ENCODE measurements around the gene TIMM44. TPM values are rescaled to one million over a fixed set of nuclear protein-coding genes. Genes with fewer than 3 reads are reported as not detected.

Gene TIMM44
- polyA plus RNA-seq, 1 donor = 49.1 TPM

GRCh38 chr19:7955696-7956095 is 12.2 kb upstream of the TIMM44 start:
- no peaks in the 10 kb centered on the region for H3K27me3 ChIP-seq (ENCODE audit: control insufficient read depth, insufficient read depth, low read length)
- WGBS (ENCODE audit: insufficient coverage, low lambda C conversion rate) = no CpG with 5 or more reads among the region's 11 CpGs
- no peak overlapping the region for H3K27ac ChIP-seq (ENCODE audit: low read length)
- no peak overlapping the region for H3K4me3 ChIP-seq (ENCODE audit: low read length)
- no peak for DNase-seq
- H3K4me1 ChIP-seq (ENCODE audit: control insufficient read depth, insufficient read depth, low read length) = no peaks in the 10 kb centered on the region
- H3K9me3 ChIP-seq (ENCODE audit: control insufficient read depth, low read depth, low read length) = no peaks in the 10 kb centered on the region
- peaks cover 21% of the 10 kb centered on the region for H3K36me3 ChIP-seq (ENCODE audit: control insufficient read depth, insufficient read depth, low read length)

- no CpG with 5 or more reads among the region's 7 CpGs for WGBS (ENCODE audit: insufficient coverage, low lambda C conversion rate)
- no peak for DNase-seq
- H3K27ac ChIP-seq (ENCODE audit: low read length) = no peak overlapping the region
- H3K4me1 ChIP-seq (ENCODE audit: control insufficient read depth, insufficient read depth, low read length) = no peaks in the 10 kb centered on the region
- H3K36me3 ChIP-seq (ENCODE audit: control insufficient read depth, insufficient read depth, low read length) = peaks cover 12% of the 10 kb centered on the region
- H3K9me3 ChIP-seq (ENCODE audit: control insufficient read depth, low read depth, low read length) = no peaks in the 10 kb centered on the region
- H3K27me3 ChIP-seq (ENCODE audit: control insufficient read depth, insufficient read depth, low read length) = no peaks in the 10 kb centered on the region
- no peak overlapping the region for H3K4me3 ChIP-seq (ENCODE audit: low read length)
Measured at GRCh38 chr19:7953576-7953975, 10.1 kb upstream of the TIMM44 start.

- Histone ChIP-seq H3K27ac (ENCODE audit: low read length) (no peak overlapping the region), H3K4me3 (ENCODE audit: low read length) (no peak overlapping the region), H3K36me3 (ENCODE audit: control insufficient read depth, insufficient read depth, low read length) (peaks cover 7% of the 10 kb centered on the region), H3K9me3 (ENCODE audit: control insufficient read depth, low read depth, low read length) (no peaks in the 10 kb centered on the region), H3K4me1 (ENCODE audit: control insufficient read depth, insufficient read depth, low read length) (no peaks in the 10 kb centered on the region), H3K27me3 (ENCODE audit: control insufficient read depth, insufficient read depth, low read length) (no peaks in the 10 kb centered on the region)
- no peak for DNase-seq
- WGBS (ENCODE audit: insufficient coverage, low lambda C conversion rate) = 52% methylated on average over 3 of the region's 3 CpGs
Measured at GRCh38 chr19:7953060-7953459, 9.6 kb upstream of the TIMM44 start.

- H3K9me3 ChIP-seq (ENCODE audit: control insufficient read depth, low read depth, low read length) = no peaks in the 10 kb centered on the region
- no peak overlapping the region for H3K27ac ChIP-seq (ENCODE audit: low read length)
- WGBS (ENCODE audit: insufficient coverage, low lambda C conversion rate) = no CpG with 5 or more reads among the region's 4 CpGs
- no peak for DNase-seq
- no peak overlapping the region for H3K4me3 ChIP-seq (ENCODE audit: low read length)
- peaks cover 2% of the 10 kb centered on the region for H3K4me1 ChIP-seq (ENCODE audit: control insufficient read depth, insufficient read depth, low read length)
- H3K36me3 ChIP-seq (ENCODE audit: control insufficient read depth, insufficient read depth, low read length) = no peaks in the 10 kb centered on the region
- H3K27me3 ChIP-seq (ENCODE audit: control insufficient read depth, insufficient read depth, low read length) = no peaks in the 10 kb centered on the region
Measured at GRCh38 chr19:7947939-7948338, 4.5 kb upstream of the TIMM44 start.

GRCh38 chr19:7944177-7944761 is 803 bp upstream of the TIMM44 start:
- Histone ChIP-seq H3K9me3 (ENCODE audit: control insufficient read depth, low read depth, low read length) (no peaks in the 10 kb centered on the region), H3K27me3 (ENCODE audit: control insufficient read depth, insufficient read depth, low read length) (no peaks in the 10 kb centered on the region), H3K27ac (ENCODE audit: low read length) (peak overlapping the region; percentile 95), H3K4me1 (ENCODE audit: control insufficient read depth, insufficient read depth, low read length) (peaks cover 7% of the 10 kb centered on the region), H3K4me3 (ENCODE audit: low read length) (peak overlapping the region; percentile 97), H3K36me3 (ENCODE audit: control insufficient read depth, insufficient read depth, low read length) (peaks cover 12% of the 10 kb centered on the region)
- WGBS (ENCODE audit: insufficient coverage, low lambda C conversion rate) = no CpG with 5 or more reads among the region's 18 CpGs
- DNase-seq = peak; percentile 86 to 90

GRCh38 chr19:7942981-7943443 is 454 bp downstream of the TIMM44 start:
- H3K9me3 ChIP-seq (ENCODE audit: control insufficient read depth, low read depth, low read length) = no peaks in the 10 kb centered on the region
- no CpG with 5 or more reads among the region's 33 CpGs for WGBS (ENCODE audit: insufficient coverage, low lambda C conversion rate)
- H3K36me3 ChIP-seq (ENCODE audit: control insufficient read depth, insufficient read depth, low read length) = peaks cover 19% of the 10 kb centered on the region
- H3K27me3 ChIP-seq (ENCODE audit: control insufficient read depth, insufficient read depth, low read length) = no peaks in the 10 kb centered on the region
- peak overlapping the region; percentile 95 for H3K27ac ChIP-seq (ENCODE audit: low read length)
- no peak for DNase-seq
- H3K4me3 ChIP-seq (ENCODE audit: low read length) = peak overlapping the region; percentile 97
- peaks cover 7% of the 10 kb centered on the region for H3K4me1 ChIP-seq (ENCODE audit: control insufficient read depth, insufficient read depth, low read length)

- Histone ChIP-seq H3K36me3 (ENCODE audit: control insufficient read depth, insufficient read depth, low read length) (peaks cover 25% of the 10 kb centered on the region), H3K27me3 (ENCODE audit: control insufficient read depth, insufficient read depth, low read length) (no peaks in the 10 kb centered on the region), H3K4me1 (ENCODE audit: control insufficient read depth, insufficient read depth, low read length) (peaks cover 7% of the 10 kb centered on the region), H3K9me3 (ENCODE audit: control insufficient read depth, low read depth, low read length) (no peaks in the 10 kb centered on the region), H3K27ac (ENCODE audit: low read length) (no peak overlapping the region), H3K4me3 (ENCODE audit: low read length) (no peak overlapping the region)
- WGBS (ENCODE audit: insufficient coverage, low lambda C conversion rate) = 83% methylated on average over 1 of the region's 19 CpGs
- no peak for DNase-seq
Measured at GRCh38 chr19:7941895-7942596, 1.4 kb downstream of the TIMM44 start.

- H3K4me1 ChIP-seq (ENCODE audit: control insufficient read depth, insufficient read depth, low read length) = peaks cover 7% of the 10 kb centered on the region
- H3K4me3 ChIP-seq (ENCODE audit: low read length) = no peak overlapping the region
- H3K27ac ChIP-seq (ENCODE audit: low read length) = no peak overlapping the region
- no peak for DNase-seq
- no CpG with 5 or more reads among the region's 13 CpGs for WGBS (ENCODE audit: insufficient coverage, low lambda C conversion rate)
- H3K27me3 ChIP-seq (ENCODE audit: control insufficient read depth, insufficient read depth, low read length) = no peaks in the 10 kb centered on the region
- H3K9me3 ChIP-seq (ENCODE audit: control insufficient read depth, low read depth, low read length) = no peaks in the 10 kb centered on the region
- peaks cover 34% of the 10 kb centered on the region for H3K36me3 ChIP-seq (ENCODE audit: control insufficient read depth, insufficient read depth, low read length)
Measured at GRCh38 chr19:7940841-7941240, 2.6 kb downstream of the TIMM44 start.

GRCh38 chr19:7934766-7935165 is 8.7 kb downstream of the TIMM44 start:
- peaks cover 75% of the 10 kb centered on the region for H3K36me3 ChIP-seq (ENCODE audit: control insufficient read depth, insufficient read depth, low read length)

GRCh38 chr19:7933828-7934725 is 9.4 kb downstream of the TIMM44 start:
- no peak overlapping the region for H3K27ac ChIP-seq (ENCODE audit: low read length)
- DNase-seq = no peak
- H3K4me1 ChIP-seq (ENCODE audit: control insufficient read depth, insufficient read depth, low read length) = no peaks in the 10 kb centered on the region
- H3K4me3 ChIP-seq (ENCODE audit: low read length) = no peak overlapping the region
- H3K9me3 ChIP-seq (ENCODE audit: control insufficient read depth, low read depth, low read length) = no peaks in the 10 kb centered on the region
- H3K27me3 ChIP-seq (ENCODE audit: control insufficient read depth, insufficient read depth, low read length) = no peaks in the 10 kb centered on the region
- H3K36me3 ChIP-seq (ENCODE audit: control insufficient read depth, insufficient read depth, low read length) = peaks cover 74% of the 10 kb centered on the region
- WGBS (ENCODE audit: insufficient coverage, low lambda C conversion rate) = no CpG with 5 or more reads among the region's 55 CpGs

More at GRCh38 chr19:7934766-7935165, 8.7 kb downstream of the TIMM44 start:
- H3K27ac ChIP-seq (ENCODE audit: low read length) = no peak overlapping the region
- H3K4me3 ChIP-seq (ENCODE audit: low read length) = no peak overlapping the region
- DNase-seq = no peak
- WGBS (ENCODE audit: insufficient coverage, low lambda C conversion rate) = 100% methylated on average over 5 of the region's 21 CpGs
- H3K27me3 ChIP-seq (ENCODE audit: control insufficient read depth, insufficient read depth, low read length) = no peaks in the 10 kb centered on the region
- H3K9me3 ChIP-seq (ENCODE audit: control insufficient read depth, low read depth, low read length) = no peaks in the 10 kb centered on the region
- H3K4me1 ChIP-seq (ENCODE audit: control insufficient read depth, insufficient read depth, low read length) = no peaks in the 10 kb centered on the region

Measured in large intestine (tissue), 3 donors.